Motor neuron (in vitro differentiated cells): ENCODE measurements around the gene GPR21. TPM values are rescaled to one million over a fixed set of nuclear protein-coding genes. Genes with fewer than 3 reads are reported as not detected.
A peak's percentile ranks its signal among the peaks of the same experiment; 100 is the strongest.

Experiments
- ATAC-seq, 8 experiments: fragments of 200-7000 bp; cut with Tn5 transposase; replicated peaks in 6 of 8; 2 replicates each; pipeline ENCODE4 v1.8.0; 2021; ENCODE audit warnings: mild to moderate bottlenecking in 8 of 8, moderate library complexity in 8 of 8
- H3K27ac ChIP-seq, 2 donors: fragments of 250-450 bp; sonication (Bioruptor Pico); 2 replicates each; pipeline ENCODE4 v1.9.0; 2021; ENCODE audit warnings: antibody characterized with exemption in 2 of 2, mild to moderate bottlenecking in 2 of 2, moderate library complexity in 1 of 2
- H3K4me1 ChIP-seq, 2 donors: fragments of 250-450 bp; sonication (Bioruptor Pico); replicated peaks in 1 of 2; 2 replicates each; pipeline ENCODE4 v1.6.1; 2021; ENCODE audit warnings: antibody characterized with exemption in 2 of 2, mild to moderate bottlenecking in 2 of 2, moderate library complexity in 1 of 2
- H3K4me3 ChIP-seq, 5 donors: fragments of 250-450 bp; sonication (Bioruptor Pico); 2 replicates each; pipeline ENCODE4 v1.9.0; 2021; ENCODE audit warnings: antibody characterized with exemption in 5 of 5, mild to moderate bottlenecking in 5 of 5, moderate library complexity in 4 of 5
- WGBS, 10 experiments: fragments of 450-650 bp; shearing (Covaris generic); methylation state at CpG; one replicate each; pipeline ENCODE4 v1.0.0; 2022; 5-methylcytosine and 5-hydroxymethylcytosine counted together
- in situ Hi-C, 9 experiments: fragments of 400-800 bp; cut with MboI; loops; one replicate each; pipeline ENCODE4 v1.15.0; 2021; ENCODE audit warnings: low sequenced_read_pairs in 9 of 9, low pct_unique_long_range_greater_than_20kb in 2 of 9; ENCODE audit not compliant: unreplicated experiment in 9 of 9
- total RNA-seq, 8 experiments: library from RNA; unstranded; fragments of 300-600 nt; gene quantifications; 2 replicates each; pipeline versions ENCODE4 v1.2.3 to v1.2.4, GENCODE V29; 2022

Gene GPR21
- total RNA-seq, 8 experiments from 2014 or later: 0.27 to 2.7 (median 0.63) TPM

GRCh38 chr9:123061216-123061615 is 27.7 kb downstream of the GPR21 start:
- ATAC-seq: no peak
- Histone ChIP-seq H3K27ac (no peak overlapping the region), H3K4me1 (no peaks in the 10 kb centered on the region), H3K4me3 (no peak overlapping the region)
- 79 to 100% (median 95%) methylated on average over 1 to 7 of the region's 7 CpGs; no CpG with 5 or more reads in 3 of the 10 experiments for WGBS, 10 experiments
- in situ Hi-C loops: no loop called here

GRCh38 chr9:123062351-123063176 is 29.1 kb downstream of the GPR21 start:
- in situ Hi-C loops: no loop called here
- no peak overlapping the region for H3K4me3 ChIP-seq
- no peaks in the 10 kb centered on the region for H3K4me1 ChIP-seq
- WGBS, 10 experiments: 32 to 100% (median 95%) methylated on average over 2 to 7 of the region's 7 CpGs
- H3K27ac ChIP-seq: no peak overlapping the region
- peak in 3 of 8 experiments; percentile 22 to 55 (median 28) for ATAC-seq

- peak in 3 of 8 experiments; percentile 78 to 86 (median 80) for ATAC-seq
- Histone ChIP-seq H3K4me3 (no peak overlapping the region), H3K27ac (no peak overlapping the region), H3K4me1 (no peaks in the 10 kb centered on the region)
- in situ Hi-C loops: no loop called here
- 0 to 100% (median 86%) methylated on average over 1 to 2 of the region's 2 CpGs; no CpG with 5 or more reads in 1 of the 10 experiments for WGBS, 10 experiments
Observed at GRCh38 chr9:123063177-123063598, 29.7 kb downstream of the GPR21 start.

- 85 to 99% (median 93%) methylated on average over 7 to 11 of the region's 11 CpGs for WGBS, 10 experiments
- in situ Hi-C loops: no loop called here
Observed at GRCh38 chr9:123063896-123064295, 30.4 kb downstream of the GPR21 start.

GRCh38 chr9:123064716-123065115 is 31.2 kb downstream of the GPR21 start:
- Histone ChIP-seq H3K4me3 (no peak overlapping the region), H3K27ac (no peak overlapping the region), H3K4me1 (no peaks in the 10 kb centered on the region)
- 64 to 100% (median 100%) methylated on average over 1 to 2 of the region's 2 CpGs; no CpG with 5 or more reads in 1 of the 10 experiments for WGBS, 10 experiments
- no peak for ATAC-seq
- in situ Hi-C loops: no loop called here

More at GRCh38 chr9:123063896-123064295, 30.4 kb downstream of the GPR21 start:
- ATAC-seq: no peak
- no peak overlapping the region for H3K4me3 ChIP-seq
- H3K27ac ChIP-seq: no peak overlapping the region
- no peaks in the 10 kb centered on the region for H3K4me1 ChIP-seq

GRCh38 chr9:123065196-123065595 is 31.7 kb downstream of the GPR21 start:
- in situ Hi-C loops: no loop called here
- Histone ChIP-seq H3K4me3 (no peak overlapping the region), H3K27ac (no peak overlapping the region), H3K4me1 (no peaks in the 10 kb centered on the region)
- ATAC-seq: no peak
- WGBS, 10 experiments: 91 to 100% (median 100%) methylated on average over 1 to 2 of the region's 2 CpGs; no CpG with 5 or more reads in 4 of the 10 experiments

- WGBS, 10 experiments: 83 to 100% (median 100%) methylated on average over 1 of the region's 1 CpG; no CpG with 5 or more reads in 3 of the 10 experiments
- no peak for ATAC-seq
- in situ Hi-C loops: no loop called here
- Histone ChIP-seq H3K27ac (no peak overlapping the region), H3K4me3 (no peak overlapping the region), H3K4me1 (no peaks in the 10 kb centered on the region)
Observed at GRCh38 chr9:123067136-123067535, 33.7 kb downstream of the GPR21 start.

GRCh38 chr9:123069010-123069481 is 35.6 kb downstream of the GPR21 start:
- H3K4me3 ChIP-seq: no peak overlapping the region
- in situ Hi-C loops: no loop called here
- 15 to 100% (median 76%) methylated on average over 1 to 3 of the region's 3 CpGs; no CpG with 5 or more reads in 1 of the 10 experiments for WGBS, 10 experiments
- peak in 3 of 8 experiments; percentile 96 to 98 (median 96) for ATAC-seq
- H3K27ac ChIP-seq: no peak overlapping the region
- no peaks in the 10 kb centered on the region for H3K4me1 ChIP-seq

- in situ Hi-C loops: no loop called here
- ATAC-seq: no peak
- no peak overlapping the region for H3K4me3 ChIP-seq
- H3K27ac ChIP-seq: no peak overlapping the region
- H3K4me1 ChIP-seq: no peaks in the 10 kb centered on the region
Observed at GRCh38 chr9:123070198-123070597, 36.7 kb downstream of the GPR21 start.

- no peak overlapping the region for H3K4me3 ChIP-seq
- no peak overlapping the region for H3K27ac ChIP-seq
- WGBS, 10 experiments: 0 to 100% (median 96%) methylated on average over 1 to 2 of the region's 2 CpGs; no CpG with 5 or more reads in 1 of the 10 experiments
- no peaks in the 10 kb centered on the region for H3K4me1 ChIP-seq
- ATAC-seq: no peak
- in situ Hi-C loops: no loop called here
Observed at GRCh38 chr9:123072407-123072995, 39.0 kb downstream of the GPR21 start.

- in situ Hi-C loops: no loop called here
- ATAC-seq: no peak
- no peaks in the 10 kb centered on the region for H3K4me1 ChIP-seq
- H3K27ac ChIP-seq: no peak overlapping the region
- 24 to 100% (median 53%) methylated on average over 1 to 5 of the region's 5 CpGs; no CpG with 5 or more reads in 1 of the 10 experiments for WGBS, 10 experiments
- H3K4me3 ChIP-seq: no peak overlapping the region
Observed at GRCh38 chr9:123073441-123073840, 40.0 kb downstream of the GPR21 start.

- Histone ChIP-seq H3K27ac (no peak overlapping the region), H3K4me1 (no peaks in the 10 kb centered on the region), H3K4me3 (no peak overlapping the region)
- in situ Hi-C loops: no loop called here
- peak in 3 of 8 experiments; percentile 41 to 71 (median 57) for ATAC-seq
- 0 to 100% (median 83%) methylated on average over 1 of the region's 1 CpG; no CpG with 5 or more reads in 3 of the 10 experiments for WGBS, 10 experiments
Observed at GRCh38 chr9:123073991-123074422, 40.5 kb downstream of the GPR21 start.

GRCh38 chr9:123074628-123075027 is 41.2 kb downstream of the GPR21 start:
- peak in 3 of 8 experiments; percentile 44 to 71 (median 71) for ATAC-seq
- Histone ChIP-seq H3K4me1 (no peaks in the 10 kb centered on the region), H3K27ac (no peak overlapping the region), H3K4me3 (no peak overlapping the region)
- in situ Hi-C loops: loop anchor here in 3 of 9 experiments (25.0 kb wide), 3 partner anchors 163 to 288 kb away; partner anchors contain the start of gene CRB2 (in 1 of the 3)
- WGBS, 10 experiments: 36 to 100% (median 96%) methylated on average over 2 to 3 of the region's 3 CpGs
